ENCODE data around the gene CTLA4. TPM values are rescaled to one million over a fixed set of nuclear protein-coding genes. Genes with fewer than 3 reads are reported as not detected.

The CTLA4 gene
- total RNA-seq, result 10 to 100 TPM; 28.7 to 30.7 TPM

- no peak for TF ChIP-seq CTCF (IDR thresholded peaks at IDR 0.05)
- H3K36me3 Mint-ChIP-seq (ENCODE audit: low read depth), result peaks cover 46% of the 10 kb centered on the region
- DNase-seq (peak; percentile 64), ATAC-seq (peak; percentile 32)
- peaks cover 67% of the 10 kb centered on the region for H3K4me1 Mint-ChIP-seq (ENCODE audit: low read depth)
- H3K4me3 Mint-ChIP-seq, result peak within 1 kb of the TSS; percentile 81
- intact Hi-C loops (cut with micrococcal nuclease), result loop anchor here (2.0 to 5.0 kb wide), 2 partner anchors 15 to 50 kb away; no protein-coding TSS in a partner anchor
- H3K27me3 Mint-ChIP-seq, result no peaks in the 10 kb centered on the region
- CTCF ChIA-PET, result interaction anchor here (0.6 to 4.1 kb wide), 12 partner anchors 10 to 68 kb away, joined by 3 to 25 read pairs (median 4); partner anchors contain the start of gene ICOS
- POLR2A ChIA-PET, result interaction anchor here (0.6 to 14.2 kb wide), 19 partner anchors 6 to 189 kb away, joined by 3 to 237 read pairs (median 3); partner anchors contain the start of gene ICOS
- peak within 1 kb of the TSS; percentile 97 for H3K27ac Mint-ChIP-seq
- peaks cover 11% of the 10 kb centered on the region for H3K9me3 Mint-ChIP-seq
Observed at GRCh38 chr2:203867561-203868200, at the start of gene CTLA4. Gene CTLA4 (plus strand): TSS chr2:203867771. CDS start chr2:203867943, 172 bp downstream.

- H3K27ac Mint-ChIP-seq, result no peak overlapping the region
- peaks cover 36% of the 10 kb centered on the region for H3K4me1 Mint-ChIP-seq (ENCODE audit: low read depth)
- ChIA-PET POLR2A (interaction anchor here (1.2 to 1.8 kb wide), 3 partner anchors 52 to 100 kb away, joined by 3 to 5 read pairs (median 4); no protein-coding TSS in a partner anchor), CTCF (interaction anchor here (1.2 to 1.5 kb wide), 2 partner anchors 41 to 47 kb away, joined by 3 read pairs; no protein-coding TSS in a partner anchor)
- TF ChIP-seq CTCF (IDR thresholded peaks at IDR 0.05), result no peak
- ATAC-seq (no peak), DNase-seq (no peak)
- H3K9me3 Mint-ChIP-seq, result no peaks in the 10 kb centered on the region
- H3K36me3 Mint-ChIP-seq (ENCODE audit: low read depth), result peaks cover under 1% of the 10 kb centered on the region
- intact Hi-C loops (cut with micrococcal nuclease), result loop anchor here (5.0 to 10.0 kb wide), 3 partner anchors 49 to 584 kb away; partner anchors contain the start of genes CTLA4 and CYP20A1
- no peak overlapping the region for H3K4me3 Mint-ChIP-seq
- H3K27me3 Mint-ChIP-seq, result peaks cover 2% of the 10 kb centered on the region
Observed at GRCh38 chr2:203818656-203819055, 48.9 kb upstream of the CTLA4 start.

GRCh38 chr2:203819434-203820133 lies 48.0 kb upstream of the CTLA4 start:
- Mint-ChIP-seq H3K36me3 (ENCODE audit: low read depth) (no peaks in the 10 kb centered on the region), H3K9me3 (peaks cover 3% of the 10 kb centered on the region), H3K27me3 (peaks cover 2% of the 10 kb centered on the region), H3K27ac (no peak overlapping the region), H3K4me1 (ENCODE audit: low read depth) (peaks cover 36% of the 10 kb centered on the region), H3K4me3 (no peak overlapping the region)
- ChIA-PET POLR2A (interaction anchor here (0.6 to 1.8 kb wide), 5 partner anchors 51 to 410 kb away, joined by 3 to 5 read pairs (median 3); no protein-coding TSS in a partner anchor), CTCF (interaction anchor here (1.2 kb wide), 1 partner anchor 46 kb away, joined by 3 read pairs; no protein-coding TSS in a partner anchor)
- TF ChIP-seq CTCF (IDR thresholded peaks at IDR 0.05), result no peak
- no peak for DNase-seq
- no peak for ATAC-seq
- intact Hi-C loops (cut with micrococcal nuclease), result loop anchor here (5.0 to 10.0 kb wide), 3 partner anchors 48 to 585 kb away; partner anchors contain the start of genes CTLA4 and CYP20A1

GRCh38 chr2:203820969-203821368 lies 46.6 kb upstream of the CTLA4 start:
- peaks cover 3% of the 10 kb centered on the region for H3K9me3 Mint-ChIP-seq
- H3K4me1 Mint-ChIP-seq (ENCODE audit: low read depth), result peaks cover 33% of the 10 kb centered on the region
- peaks cover 2% of the 10 kb centered on the region for H3K27me3 Mint-ChIP-seq
- CTCF ChIA-PET, result no interaction called here
- H3K27ac Mint-ChIP-seq, result no peak overlapping the region
- POLR2A ChIA-PET, result no interaction called here
- intact Hi-C loops (cut with micrococcal nuclease), result no loop called here
- no peak overlapping the region for H3K4me3 Mint-ChIP-seq
- TF ChIP-seq CTCF (IDR thresholded peaks at IDR 0.05), result no peak
- no peak for ATAC-seq
- no peaks in the 10 kb centered on the region for H3K36me3 Mint-ChIP-seq (ENCODE audit: low read depth)
- DNase-seq, result no peak
